Stomach (tissue), 19 donors: ENCODE data around the gene HAPSTR1. TPM values are rescaled to one million over a fixed set of nuclear protein-coding genes. Genes with fewer than 3 reads are reported as not detected.
A peak's percentile ranks its signal among the peaks of the same experiment; 100 is the strongest.
"Not testable (repeated sequence)": the region's sequence is repeated elsewhere in the genome, so short reads cannot be mapped to it uniquely, and the experiment has no call there.

Experiments used
- DNase-seq, 2 donors: peaks; one replicate each; pipeline versions ENCODE4 v3.0.0 to v3.0.0-alpha.2; 2013 to 2019
- H3K27ac ChIP-seq, 5 donors: fragments of 200-600 bp in 4 of 5; sonication (generic) in 4 of 5; one replicate each; pipeline ENCODE4 v1.5.1; 2013 to 2019; ENCODE audit warnings: mild to moderate bottlenecking in 1 of 5, moderate library complexity in 1 of 5
- H3K27me3 ChIP-seq, 3 donors: fragments of 200-600 bp; sonication (generic); one replicate each; pipeline ENCODE4 v1.5.1; 2017 to 2019; ENCODE audit warnings: mixed run types in 1 of 3
- H3K36me3 ChIP-seq, 4 donors: fragments of 200-600 bp; sonication (generic); 1 replicate in 3 of 4; 2 replicates in 1 of 4; pipeline ENCODE4 v1.5.1; 2016 to 2019
- H3K4me1 ChIP-seq, 4 donors: fragments of 200-600 bp; sonication (generic); one replicate each; pipeline ENCODE4 v1.5.1; 2016 to 2019
- H3K4me3 ChIP-seq, 4 donors: fragments of 200-600 bp; sonication (generic) in 3 of 4; one replicate each; pipeline ENCODE4 v1.5.1; 2016 to 2019; ENCODE audit warnings: mild to moderate bottlenecking in 1 of 4
- H3K9me3 ChIP-seq, 4 donors: fragments of 200-600 bp; sonication (generic); one replicate each; pipeline ENCODE4 v1.5.1; 2016 to 2019
- EP300 ChIP-seq: sonication (generic); formaldehyde crosslinking; IDR thresholded peaks from one replicate; pipeline ENCODE4 v1.6.1; 2017; ENCODE audit warnings: antibody characterized with exemption
- POLR2A ChIP-seq, 4 donors: fragments of 450-650 bp; IDR thresholded peaks; one replicate each; pipeline ENCODE4 v1.6.1; 2016; ENCODE audit warnings: antibody characterized with exemption in 4 of 4, control low read depth in 2 of 4, mild to moderate bottlenecking in 1 of 4, moderate library complexity in 1 of 4
- POLR2AphosphoS5 ChIP-seq, 3 donors: sonication (generic); formaldehyde crosslinking; IDR thresholded peaks; one replicate each; pipeline ENCODE4 v1.6.1; 2016; ENCODE audit warnings: antibody characterized with exemption in 3 of 3
- WGBS, 5 donors: extraction: QIAGEN DNeasy Blood & Tissue Kit in 3 of 5; methylation state at CpG; one replicate each; pipeline versions ENCODE4 v1.1.5 to v1.1.7; 2013 to 2018; 5-methylcytosine and 5-hydroxymethylcytosine counted together
- intact Hi-C: fragments of 100-400 bp; cut with DNase I; formaldehyde crosslinking; loops from one replicate; pipeline ENCODE4 v1.15.1; 2023; ENCODE audit warnings: low total_unique reads
- long read RNA-seq, 10 donors: transcript quantifications; one replicate each; lab custom pipeline, GENCODE V29; 2026
- polyA plus RNA-seq, 3 donors: library from polyadenylated mRNA; stranded (reverse); fragments of 200-250 nt; gene quantifications; one replicate each; pipeline ENCODE4 v1.2.3, GENCODE V29; 2013
- total RNA-seq, 5 donors: library from RNA; depleted of rRNA; stranded (reverse); fragments of >200 nt; gene quantifications; one replicate each; pipeline versions ENCODE4 v1.1.0 to v1.2.3, GENCODE V29; 2014 to 2016
- TF ChIP-seq, protein P1 (sequence below), 7 experiments: fragments of 450-650 bp in 4 of 7; fragments of 200-600 bp in 3 of 7; sonication (generic) in 3 of 7; IDR thresholded peaks; one replicate each; pipeline ENCODE4 v1.5.1; 2016 to 2019; ENCODE audit warnings: antibody characterized with exemption in 7 of 7, control low read depth in 2 of 7, mild to moderate bottlenecking in 1 of 7
- donor health status: healthy with polysubstance abuse.
- donor health status: Bipolar disorder and iron deficiency.
- donor health status: healthy.

The HAPSTR1 gene, protein sequence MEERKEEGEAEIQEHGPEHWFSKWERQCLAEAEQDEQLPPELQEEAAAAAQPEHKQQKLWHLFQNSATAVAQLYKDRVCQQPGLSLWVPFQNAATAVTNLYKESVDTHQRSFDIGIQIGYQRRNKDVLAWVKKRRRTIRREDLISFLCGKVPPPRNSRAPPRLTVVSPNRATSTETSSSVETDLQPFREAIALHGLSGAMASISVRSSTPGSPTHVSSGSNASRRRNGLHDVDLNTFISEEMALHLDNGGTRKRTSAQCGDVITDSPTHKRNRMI
- total RNA-seq (10 to 100 TPM; 28.6 to 84.1 (median 63.4) TPM), polyA plus RNA-seq (10 to 100 TPM in 2 of 3 donors, 1 to 10 TPM in 1; 6.6 to 13.6 (median 11.1) TPM)
- long read RNA-seq, donor 1, full-length matches to known transcripts, result 1 of 1 reads
- long read RNA-seq, donor 1, partial matches to known transcripts, result 0 of 1 reads
- long read RNA-seq, donor 1, other reads (novel, unspliced or antisense), result 0 of 1 reads
- long read RNA-seq, donor 2, full-length matches to known transcripts, result 3 of 3 reads
- long read RNA-seq, donor 2, partial matches to known transcripts, result 0 of 3 reads
- long read RNA-seq, donor 2, other reads (novel, unspliced or antisense), result 0 of 3 reads
- long read RNA-seq, donor 3, full-length matches to known transcripts, result 4 of 4 reads
- long read RNA-seq, donor 3, partial matches to known transcripts, result 0 of 4 reads
- long read RNA-seq, donor 3, other reads (novel, unspliced or antisense), result 0 of 4 reads
- long read RNA-seq, donor 4, result 0 reads
- long read RNA-seq, donor 5, full-length matches to known transcripts, result 3 of 3 reads
- long read RNA-seq, donor 5, partial matches to known transcripts, result 0 of 3 reads
- long read RNA-seq, donor 5, other reads (novel, unspliced or antisense), result 0 of 3 reads
- long read RNA-seq, donor 6, full-length matches to known transcripts, result 9 of 9 reads
- long read RNA-seq, donor 6, partial matches to known transcripts, result 0 of 9 reads
- long read RNA-seq, donor 6, other reads (novel, unspliced or antisense), result 0 of 9 reads
- long read RNA-seq, donor 7, full-length matches to known transcripts, result 3 of 3 reads
- long read RNA-seq, donor 7, partial matches to known transcripts, result 0 of 3 reads
- long read RNA-seq, donor 7, other reads (novel, unspliced or antisense), result 0 of 3 reads
- long read RNA-seq, donor 8, full-length matches to known transcripts, result 4 of 29 reads
- long read RNA-seq, donor 8, partial matches to known transcripts, result 25 of 29 reads
- long read RNA-seq, donor 8, other reads (novel, unspliced or antisense), result 0 of 29 reads
- long read RNA-seq, donor 9, full-length matches to known transcripts, result 2 of 2 reads
- long read RNA-seq, donor 9, partial matches to known transcripts, result 0 of 2 reads
- long read RNA-seq, donor 9, other reads (novel, unspliced or antisense), result 0 of 2 reads
- long read RNA-seq, donor 10, full-length matches to known transcripts, result 2 of 2 reads
- long read RNA-seq, donor 10, partial matches to known transcripts, result 0 of 2 reads
- long read RNA-seq, donor 10, other reads (novel, unspliced or antisense), result 0 of 2 reads

- Histone ChIP-seq H3K27me3 (no peaks in the 10 kb centered on the region), H3K9me3 (no peaks in the 10 kb centered on the region), H3K4me1 (peaks cover 29 to 46% (median 42%) of the 10 kb centered on the region in 4 donors), H3K36me3 (peaks cover 0 to 15% (median 1%) of the 10 kb centered on the region in 4 donors), H3K4me3 (peak within 1 kb of the TSS; percentile 72 to 99 (median 90)), H3K27ac (peak within 1 kb of the TSS; percentile 98 to 100 (median 99))
- DNase-seq, result peak; percentile 100
- peak in 3 of 4 donors; percentile 58 to 95 (median 71) for TF ChIP-seq POLR2A (IDR thresholded peaks at IDR 0.05)
- peak; percentile 99 to 100 (median 100) for TF ChIP-seq POLR2AphosphoS5 (IDR thresholded peaks at IDR 0.05)
- no peak for TF ChIP-seq EP300
- intact Hi-C loops, result no loop called here
- 0 to 1% (median 1%) methylated on average over 39 to 79 of the region's 79 CpGs for WGBS, 5 donors
Measured at GRCh38 chr16:9090960-9091866, at the start of gene HAPSTR1. HAPSTR1 (plus strand) TSS chr16:9091644; CDS start chr16:9092045, 401 bp downstream.

- peaks cover 6% of the 10 kb centered on the region in 4 donors for H3K4me1 ChIP-seq
- intact Hi-C loops, result no loop called here
- WGBS, 5 donors, result 70 to 83% (median 79%) methylated on average over 5 of the region's 5 CpGs
- H3K27ac ChIP-seq, result no peak overlapping the region
- DNase-seq, result no peak
- H3K4me3 ChIP-seq, result no peak overlapping the region
- peaks cover 0 to 4% (median 0%) of the 10 kb centered on the region in 4 donors for H3K9me3 ChIP-seq
- H3K36me3 ChIP-seq, result no peaks in the 10 kb centered on the region
- no peak for TF ChIP-seq POLR2AphosphoS5 (IDR thresholded peaks at IDR 0.05)
- TF ChIP-seq EP300, result no peak
- TF ChIP-seq, protein P1, sequence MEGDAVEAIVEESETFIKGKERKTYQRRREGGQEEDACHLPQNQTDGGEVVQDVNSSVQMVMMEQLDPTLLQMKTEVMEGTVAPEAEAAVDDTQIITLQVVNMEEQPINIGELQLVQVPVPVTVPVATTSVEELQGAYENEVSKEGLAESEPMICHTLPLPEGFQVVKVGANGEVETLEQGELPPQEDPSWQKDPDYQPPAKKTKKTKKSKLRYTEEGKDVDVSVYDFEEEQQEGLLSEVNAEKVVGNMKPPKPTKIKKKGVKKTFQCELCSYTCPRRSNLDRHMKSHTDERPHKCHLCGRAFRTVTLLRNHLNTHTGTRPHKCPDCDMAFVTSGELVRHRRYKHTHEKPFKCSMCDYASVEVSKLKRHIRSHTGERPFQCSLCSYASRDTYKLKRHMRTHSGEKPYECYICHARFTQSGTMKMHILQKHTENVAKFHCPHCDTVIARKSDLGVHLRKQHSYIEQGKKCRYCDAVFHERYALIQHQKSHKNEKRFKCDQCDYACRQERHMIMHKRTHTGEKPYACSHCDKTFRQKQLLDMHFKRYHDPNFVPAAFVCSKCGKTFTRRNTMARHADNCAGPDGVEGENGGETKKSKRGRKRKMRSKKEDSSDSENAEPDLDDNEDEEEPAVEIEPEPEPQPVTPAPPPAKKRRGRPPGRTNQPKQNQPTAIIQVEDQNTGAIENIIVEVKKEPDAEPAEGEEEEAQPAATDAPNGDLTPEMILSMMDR (IDR thresholded peaks at IDR 0.05), result no peak
- TF ChIP-seq POLR2A (IDR thresholded peaks at IDR 0.05), result no peak
- no peaks in the 10 kb centered on the region for H3K27me3 ChIP-seq
Measured at GRCh38 chr16:9042533-9042932, 48.9 kb upstream of the HAPSTR1 start.

DNA sequence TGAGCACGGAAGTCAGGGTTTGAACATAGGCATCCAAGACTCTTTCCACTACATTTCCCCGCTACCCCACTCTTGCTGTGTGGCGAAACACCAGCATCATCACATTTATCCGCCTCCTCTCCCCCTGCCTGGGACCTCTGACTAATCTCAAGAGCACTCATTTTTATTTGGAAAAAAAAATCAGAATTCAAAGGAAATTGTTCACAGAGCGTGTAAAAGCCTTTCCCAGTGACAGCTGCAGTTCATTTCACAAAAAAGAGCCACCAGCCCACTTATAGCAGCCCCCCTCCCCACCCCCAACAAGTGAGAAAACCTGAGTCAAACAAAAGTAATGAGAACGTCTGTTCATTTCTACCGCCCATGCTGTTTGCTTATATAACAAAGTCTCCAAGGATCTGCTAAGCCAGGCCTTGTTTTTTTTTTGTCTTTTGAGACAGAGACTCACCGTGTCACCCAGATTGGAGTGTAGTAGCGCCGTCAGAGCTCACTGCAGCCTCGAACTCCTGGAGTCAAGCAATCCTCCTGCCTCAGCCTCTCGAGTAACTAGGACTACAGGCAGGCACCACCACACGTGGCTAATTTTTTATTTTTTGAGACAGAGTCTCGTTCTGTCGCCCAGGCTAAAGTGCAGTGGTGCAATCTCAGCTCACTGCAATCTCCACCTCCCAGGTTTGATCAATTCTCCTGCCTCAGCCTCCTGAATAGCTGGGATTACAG lies 48.3 kb upstream of the HAPSTR1 start:
- H3K27me3 ChIP-seq, result no peaks in the 10 kb centered on the region
- peaks cover 0 to 4% (median 0%) of the 10 kb centered on the region in 4 donors for H3K9me3 ChIP-seq
- DNase-seq, result no peak
- intact Hi-C loops, result no loop called here
- 51 to 70% (median 66%) methylated on average over 15 of the region's 15 CpGs for WGBS, 5 donors
- no peak overlapping the region for H3K27ac ChIP-seq
- no peak for TF ChIP-seq POLR2A (IDR thresholded peaks at IDR 0.05)
- TF ChIP-seq, protein P1 (IDR thresholded peaks at IDR 0.05), result no peak
- TF ChIP-seq EP300, result no peak
- TF ChIP-seq POLR2AphosphoS5 (IDR thresholded peaks at IDR 0.05), result no peak
- H3K36me3 ChIP-seq, result no peaks in the 10 kb centered on the region
- H3K4me3 ChIP-seq, result no peak overlapping the region
- peaks cover 7 to 12% (median 11%) of the 10 kb centered on the region in 4 donors for H3K4me1 ChIP-seq

- H3K9me3 ChIP-seq, intact Hi-C loops, H3K4me3 ChIP-seq, DNase-seq, H3K36me3 ChIP-seq, H3K27me3 ChIP-seq, H3K27ac ChIP-seq: not testable (repeated sequence)
- H3K4me1 ChIP-seq, result peaks cover 7 to 15% (median 14%) of the 10 kb centered on the region in 4 donors
- WGBS, 5 donors, result 53 to 90% (median 67%) methylated on average over 3 of the region's 3 CpGs
Measured at GRCh38 chr16:9045562-9045961, 45.9 kb upstream of the HAPSTR1 start.
